HEK293 (cell line): Measurements from ENCODE around the gene TRAF3.

ENCODE experiments used
- CTCF ChIA-PET: fragments of 350-600 bp; formaldehyde crosslinking; extraction: SDS; loops from one replicate; lab custom pipeline; 2021; ENCODE audit warnings: antibody characterized with exemption; lab: Yijun Ruan, JAX
- POLR2A ChIA-PET: fragments of 300-600 bp; formaldehyde crosslinking; extraction: SDS; loops from one replicate; lab custom pipeline; 2020; ENCODE audit warnings: antibody characterized with exemption, inconsistent platforms; lab: Yijun Ruan, JAX
- H3K27ac ChIP-seq: fragments of 200-500 bp; sonication (Bioruptor generic); 2 replicates; pipeline ENCODE4 v1.5.1; 2014; ENCODE audit warnings: low read depth, low read length, control low read depth, inconsistent platforms; ENCODE audit errors: extremely low read depth
- H3K36me3 ChIP-seq, 2 experiments: fragments of 200-500 bp in 1 of 2; sonication (Bioruptor generic) in 1 of 2; 1 replicate in 1 of 2; 2 replicates in 1 of 2; pipeline ENCODE4 v1.5.1; 2014 to 2017; ENCODE audit warnings: inconsistent platforms in 2 of 2, low read length in 2 of 2; ENCODE audit not compliant: control insufficient read depth in 2 of 2, insufficient read depth in 1 of 2
- H3K4me1 ChIP-seq: fragments of 200-500 bp; sonication (Bioruptor generic); 2 replicates; pipeline ENCODE4 v1.5.1; 2014; ENCODE audit warnings: mild to moderate bottlenecking, low read length, inconsistent platforms; ENCODE audit not compliant: control insufficient read depth, insufficient read depth
- H3K4me3 ChIP-seq: 2 replicates; pipeline ENCODE4 v1.5.1; 2011; ENCODE audit warnings: low read depth, mild to moderate bottlenecking, control low read depth, low read length, moderate library complexity
- H3K9me3 ChIP-seq: fragments of 200-500 bp; sonication (Bioruptor generic); 2 replicates; pipeline ENCODE4 v1.5.1; 2014; ENCODE audit warnings: low read depth, low read length, inconsistent platforms; ENCODE audit not compliant: control insufficient read depth, insufficient read depth
- HOXD13 ChIP-seq: sonication (generic); formaldehyde crosslinking; IDR thresholded peaks from 2 replicates; pipeline ENCODE4 v1.8.0; 2022; ENCODE audit warnings: missing genetic modification reagents, borderline replicate concordance
- MEIS1 ChIP-seq: sonication (generic); formaldehyde crosslinking; IDR thresholded peaks from 2 replicates; pipeline ENCODE4 v1.8.1; 2022; ENCODE audit warnings: missing genetic modification reagents, mild to moderate bottlenecking, borderline replicate concordance
- ZEB2 ChIP-seq: fragments of 450-650 bp; formaldehyde crosslinking; IDR thresholded peaks from 2 replicates; pipeline ENCODE4 v1.5.1; 2016; ENCODE audit warnings: missing biosample characterization, missing genetic modification characterization
- ZFP37 ChIP-seq: fragments of 450-650 bp; formaldehyde crosslinking; IDR thresholded peaks from 2 replicates; pipeline ENCODE4 v1.5.1; 2016; ENCODE audit warnings: missing biosample characterization, missing genetic modification characterization
- ZNF16 ChIP-seq: fragments of 450-650 bp; formaldehyde crosslinking; IDR thresholded peaks from 2 replicates; pipeline ENCODE4 v1.5.1; 2016; ENCODE audit warnings: low read depth, missing biosample characterization, missing genetic modification characterization
- ZNF19 ChIP-seq: fragments of 450-650 bp; formaldehyde crosslinking; IDR thresholded peaks from 2 replicates; pipeline ENCODE4; 2016; ENCODE audit warnings: missing biosample characterization, missing genetic modification characterization, low read depth
- ZNF223 ChIP-seq: fragments of 450-650 bp; formaldehyde crosslinking; IDR thresholded peaks from 2 replicates; pipeline ENCODE4 v1.5.1; 2016; ENCODE audit warnings: missing biosample characterization, missing genetic modification characterization
- ZNF354C ChIP-seq: fragments of 450-650 bp; formaldehyde crosslinking; IDR thresholded peaks from 2 replicates; pipeline ENCODE4 v1.5.1; 2016; ENCODE audit warnings: missing biosample characterization, missing genetic modification characterization, low read depth, borderline replicate concordance
- ZNF596 ChIP-seq: fragments of 450-650 bp; IDR thresholded peaks from 2 replicates; pipeline ENCODE4 v1.5.0; 2018; ENCODE audit warnings: missing biosample characterization, mild to moderate bottlenecking, missing genetic modification characterization, moderate library complexity
- ZNF610 ChIP-seq: fragments of 450-650 bp; formaldehyde crosslinking; IDR thresholded peaks from 2 replicates; pipeline ENCODE4 v1.5.1; 2016; ENCODE audit warnings: missing biosample characterization, missing genetic modification characterization, borderline replicate concordance
- ZNF664 ChIP-seq: fragments of 450-650 bp; formaldehyde crosslinking; IDR thresholded peaks from 2 replicates; pipeline ENCODE4 v1.5.1; 2016; ENCODE audit warnings: missing biosample characterization, missing genetic modification characterization
- ZNF677 ChIP-seq: fragments of 450-650 bp; IDR thresholded peaks from 2 replicates; pipeline ENCODE4 v1.5.0; 2018; ENCODE audit warnings: missing biosample characterization, mild to moderate bottlenecking, missing genetic modification characterization, moderate library complexity
- ZNF785 ChIP-seq: fragments of 450-650 bp; formaldehyde crosslinking; IDR thresholded peaks from 2 replicates; pipeline ENCODE4 v1.5.1; 2016; ENCODE audit warnings: missing biosample characterization, missing genetic modification characterization
- ZNF830 ChIP-seq: fragments of 450-650 bp; IDR thresholded peaks from 2 replicates; pipeline ENCODE4 v1.5.0; 2018; ENCODE audit warnings: missing biosample characterization, missing genetic modification characterization, low read depth, mild to moderate bottlenecking, moderate library complexity
- ZSCAN23 ChIP-seq: fragments of 450-650 bp; formaldehyde crosslinking; IDR thresholded peaks from 2 replicates; pipeline ENCODE4 v1.5.1; 2016; ENCODE audit warnings: missing biosample characterization, missing genetic modification characterization
- TF ChIP-seq, protein P1 (sequence below): fragments of 450-650 bp; formaldehyde crosslinking; conservative IDR thresholded peaks from 2 replicates; pipeline ENCODE4 v1.5.1; 2016; ENCODE audit warnings: low read depth, missing biosample characterization, missing genetic modification characterization
- TF ChIP-seq, protein P2 (sequence below): fragments of 450-650 bp; formaldehyde crosslinking; IDR thresholded peaks from 2 replicates; pipeline ENCODE4; 2016; ENCODE audit warnings: missing biosample characterization, missing genetic modification characterization
- TF ChIP-seq, protein P3 (sequence below): fragments of 450-650 bp; formaldehyde crosslinking; IDR thresholded peaks from 2 replicates; pipeline ENCODE4 v1.5.1; 2017; ENCODE audit warnings: missing biosample characterization, mild to moderate bottlenecking, missing genetic modification characterization, moderate library complexity
- TF ChIP-seq, protein P4 (sequence below): fragments of 450-650 bp; formaldehyde crosslinking; IDR thresholded peaks from 2 replicates; pipeline ENCODE4 v1.5.1; 2016; ENCODE audit warnings: missing biosample characterization, missing genetic modification characterization
- TF ChIP-seq, protein P5 (sequence below): fragments of 450-650 bp; formaldehyde crosslinking; IDR thresholded peaks from 2 replicates; pipeline ENCODE4 v1.5.1; 2016; ENCODE audit warnings: missing biosample characterization, missing genetic modification characterization
- TF ChIP-seq, protein P6 (sequence below): fragments of 450-650 bp; formaldehyde crosslinking; IDR thresholded peaks from 2 replicates; pipeline ENCODE4 v1.5.1; 2016; ENCODE audit warnings: missing biosample characterization, missing genetic modification characterization

TRAF3 gene

DNA sequence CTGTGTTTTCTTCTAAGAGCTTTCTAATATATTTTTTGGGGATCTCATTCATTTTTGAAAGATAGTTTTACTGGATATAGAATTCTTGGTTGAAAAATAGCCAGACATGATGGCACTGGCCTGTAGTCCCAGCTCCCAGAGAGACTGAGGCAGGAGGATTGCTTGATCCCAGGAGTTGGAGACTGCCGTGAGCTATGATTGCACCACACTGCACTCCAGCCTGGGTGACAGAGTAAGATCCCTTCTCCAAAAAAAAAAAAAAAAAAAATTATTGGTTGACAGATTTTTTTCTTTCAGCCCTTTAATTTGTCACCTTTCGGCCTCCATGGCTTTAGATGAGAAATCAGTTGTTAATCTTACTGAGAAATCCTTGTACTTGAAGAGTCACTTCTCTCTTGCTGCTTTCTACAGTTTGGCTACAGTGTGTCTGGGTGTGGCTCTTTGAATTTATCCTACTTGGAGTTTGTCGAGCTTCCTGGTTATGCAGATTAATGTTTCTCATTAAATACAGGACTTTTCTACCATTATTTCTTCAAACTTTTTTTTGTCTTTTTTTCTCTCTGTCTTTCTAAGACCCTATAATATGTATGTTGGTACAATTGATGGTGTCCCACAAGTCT is 85.0 kb downstream of the TRAF3 start (continued):
- TF ChIP-seq, protein P1, sequence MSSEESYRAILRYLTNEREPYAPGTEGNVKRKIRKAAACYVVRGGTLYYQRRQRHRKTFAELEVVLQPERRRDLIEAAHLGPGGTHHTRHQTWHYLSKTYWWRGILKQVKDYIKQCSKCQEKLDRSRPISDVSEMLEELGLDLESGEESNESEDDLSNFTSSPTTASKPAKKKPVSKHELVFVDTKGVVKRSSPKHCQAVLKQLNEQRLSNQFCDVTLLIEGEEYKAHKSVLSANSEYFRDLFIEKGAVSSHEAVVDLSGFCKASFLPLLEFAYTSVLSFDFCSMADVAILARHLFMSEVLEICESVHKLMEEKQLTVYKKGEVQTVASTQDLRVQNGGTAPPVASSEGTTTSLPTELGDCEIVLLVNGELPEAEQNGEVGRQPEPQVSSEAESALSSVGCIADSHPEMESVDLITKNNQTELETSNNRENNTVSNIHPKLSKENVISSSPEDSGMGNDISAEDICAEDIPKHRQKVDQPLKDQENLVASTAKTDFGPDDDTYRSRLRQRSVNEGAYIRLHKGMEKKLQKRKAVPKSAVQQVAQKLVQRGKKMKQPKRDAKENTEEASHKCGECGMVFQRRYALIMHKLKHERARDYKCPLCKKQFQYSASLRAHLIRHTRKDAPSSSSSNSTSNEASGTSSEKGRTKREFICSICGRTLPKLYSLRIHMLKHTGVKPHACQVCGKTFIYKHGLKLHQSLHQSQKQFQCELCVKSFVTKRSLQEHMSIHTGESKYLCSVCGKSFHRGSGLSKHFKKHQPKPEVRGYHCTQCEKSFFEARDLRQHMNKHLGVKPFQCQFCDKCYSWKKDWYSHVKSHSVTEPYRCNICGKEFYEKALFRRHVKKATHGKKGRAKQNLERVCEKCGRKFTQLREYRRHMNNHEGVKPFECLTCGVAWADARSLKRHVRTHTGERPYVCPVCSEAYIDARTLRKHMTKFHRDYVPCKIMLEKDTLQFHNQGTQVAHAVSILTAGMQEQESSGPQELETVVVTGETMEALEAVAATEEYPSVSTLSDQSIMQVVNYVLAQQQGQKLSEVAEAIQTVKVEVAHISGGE (tag by site-specific recombination): no peak
- TF ChIP-seq, protein P2, sequence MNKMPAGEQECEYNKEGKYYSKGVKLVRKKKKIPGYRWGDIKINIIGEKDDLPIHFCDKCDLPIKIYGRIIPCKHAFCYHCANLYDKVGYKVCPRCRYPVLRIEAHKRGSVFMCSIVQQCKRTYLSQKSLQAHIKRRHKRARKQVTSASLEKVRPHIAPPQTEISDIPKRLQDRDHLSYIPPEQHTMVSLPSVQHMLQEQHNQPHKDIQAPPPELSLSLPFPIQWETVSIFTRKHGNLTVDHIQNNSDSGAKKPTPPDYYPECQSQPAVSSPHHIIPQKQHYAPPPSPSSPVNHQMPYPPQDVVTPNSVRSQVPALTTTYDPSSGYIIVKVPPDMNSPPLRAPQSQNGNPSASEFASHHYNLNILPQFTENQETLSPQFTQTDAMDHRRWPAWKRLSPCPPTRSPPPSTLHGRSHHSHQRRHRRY (tag by site-specific recombination): no peak
- TF ChIP-seq ZSCAN23: no peak
- no peak for TF ChIP-seq ZNF19 (tag by site-specific recombination)
- TF ChIP-seq, protein P3, sequence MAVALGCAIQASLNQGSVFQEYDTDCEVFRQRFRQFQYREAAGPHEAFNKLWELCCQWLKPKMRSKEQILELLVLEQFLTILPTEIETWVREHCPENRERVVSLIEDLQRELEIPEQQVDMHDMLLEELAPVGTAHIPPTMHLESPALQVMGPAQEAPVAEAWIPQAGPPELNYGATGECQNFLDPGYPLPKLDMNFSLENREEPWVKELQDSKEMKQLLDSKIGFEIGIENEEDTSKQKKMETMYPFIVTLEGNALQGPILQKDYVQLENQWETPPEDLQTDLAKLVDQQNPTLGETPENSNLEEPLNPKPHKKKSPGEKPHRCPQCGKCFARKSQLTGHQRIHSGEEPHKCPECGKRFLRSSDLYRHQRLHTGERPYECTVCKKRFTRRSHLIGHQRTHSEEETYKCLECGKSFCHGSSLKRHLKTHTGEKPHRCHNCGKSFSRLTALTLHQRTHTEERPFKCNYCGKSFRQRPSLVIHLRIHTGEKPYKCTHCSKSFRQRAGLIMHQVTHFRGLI: no peak
- TF ChIP-seq ZNF223: no peak
- no peak for TF ChIP-seq ZEB2 (tag by site-specific recombination)
- TF ChIP-seq, all 188 proteins: peak for 0

DNA sequence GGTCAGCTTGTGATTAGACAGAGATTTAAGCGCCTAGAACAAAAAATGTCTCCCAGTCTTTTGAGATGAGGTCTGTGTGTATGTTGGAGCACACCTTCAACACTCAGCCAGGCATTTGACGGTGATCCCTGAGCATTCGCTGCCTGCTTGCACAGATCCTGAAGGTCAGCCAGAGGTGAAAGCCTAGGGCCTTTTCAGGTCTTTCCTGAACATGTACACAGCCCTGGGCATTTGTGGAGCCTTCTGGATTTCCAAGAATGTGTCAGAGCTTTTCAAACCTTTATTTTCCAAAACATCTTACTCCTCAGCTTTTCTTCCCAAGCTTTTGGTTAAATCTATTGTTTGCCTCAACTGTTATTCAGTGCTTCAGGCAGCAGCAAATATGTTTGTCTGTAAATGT is 86.1 kb downstream of the TRAF3 start:
- TF ChIP-seq, protein P4, sequence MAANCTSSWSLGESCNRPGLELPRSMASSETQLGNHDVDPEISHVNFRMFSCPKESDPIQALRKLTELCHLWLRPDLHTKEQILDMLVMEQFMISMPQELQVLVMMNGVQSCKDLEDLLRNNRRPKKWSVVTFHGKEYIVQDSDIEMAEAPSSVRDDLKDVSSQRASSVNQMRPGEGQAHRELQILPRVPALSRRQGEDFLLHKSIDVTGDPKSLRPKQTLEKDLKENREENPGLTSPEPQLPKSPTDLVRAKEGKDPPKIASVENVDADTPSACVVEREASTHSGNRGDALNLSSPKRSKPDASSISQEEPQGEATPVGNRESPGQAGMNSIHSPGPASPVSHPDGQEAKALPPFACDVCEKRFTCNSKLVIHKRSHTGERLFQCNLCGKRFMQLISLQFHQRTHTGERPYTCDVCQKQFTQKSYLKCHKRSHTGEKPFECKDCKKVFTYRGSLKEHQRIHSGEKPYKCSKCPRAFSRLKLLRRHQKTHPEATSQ (tag by site-specific recombination): no peak
- TF ChIP-seq MEIS1 (CRISPR knock-in tag) (no peak), ZNF354C (tag by site-specific recombination) (no peak), ZNF16 (no peak), ZNF19 (tag by site-specific recombination) (no peak), ZNF596 (no peak), ZNF785 (tag by site-specific recombination) (no peak), ZFP37 (tag by site-specific recombination) (no peak), ZNF830 (tag by site-specific recombination) (no peak), HOXD13 (CRISPR knock-in tag) (no peak), ZNF664 (tag by site-specific recombination) (no peak), ZNF610 (tag by site-specific recombination) (no peak), ZNF677 (tag by site-specific recombination) (no peak)
- TF ChIP-seq, protein P5, sequence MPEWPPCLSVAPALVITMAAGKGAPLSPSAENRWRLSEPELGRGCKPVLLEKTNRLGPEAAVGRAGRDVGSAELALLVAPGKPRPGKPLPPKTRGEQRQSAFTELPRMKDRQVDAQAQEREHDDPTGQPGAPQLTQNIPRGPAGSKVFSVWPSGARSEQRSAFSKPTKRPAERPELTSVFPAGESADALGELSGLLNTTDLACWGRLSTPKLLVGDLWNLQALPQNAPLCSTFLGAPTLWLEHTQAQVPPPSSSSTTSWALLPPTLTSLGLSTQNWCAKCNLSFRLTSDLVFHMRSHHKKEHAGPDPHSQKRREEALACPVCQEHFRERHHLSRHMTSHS: no peak
- TF ChIP-seq, protein P6, sequence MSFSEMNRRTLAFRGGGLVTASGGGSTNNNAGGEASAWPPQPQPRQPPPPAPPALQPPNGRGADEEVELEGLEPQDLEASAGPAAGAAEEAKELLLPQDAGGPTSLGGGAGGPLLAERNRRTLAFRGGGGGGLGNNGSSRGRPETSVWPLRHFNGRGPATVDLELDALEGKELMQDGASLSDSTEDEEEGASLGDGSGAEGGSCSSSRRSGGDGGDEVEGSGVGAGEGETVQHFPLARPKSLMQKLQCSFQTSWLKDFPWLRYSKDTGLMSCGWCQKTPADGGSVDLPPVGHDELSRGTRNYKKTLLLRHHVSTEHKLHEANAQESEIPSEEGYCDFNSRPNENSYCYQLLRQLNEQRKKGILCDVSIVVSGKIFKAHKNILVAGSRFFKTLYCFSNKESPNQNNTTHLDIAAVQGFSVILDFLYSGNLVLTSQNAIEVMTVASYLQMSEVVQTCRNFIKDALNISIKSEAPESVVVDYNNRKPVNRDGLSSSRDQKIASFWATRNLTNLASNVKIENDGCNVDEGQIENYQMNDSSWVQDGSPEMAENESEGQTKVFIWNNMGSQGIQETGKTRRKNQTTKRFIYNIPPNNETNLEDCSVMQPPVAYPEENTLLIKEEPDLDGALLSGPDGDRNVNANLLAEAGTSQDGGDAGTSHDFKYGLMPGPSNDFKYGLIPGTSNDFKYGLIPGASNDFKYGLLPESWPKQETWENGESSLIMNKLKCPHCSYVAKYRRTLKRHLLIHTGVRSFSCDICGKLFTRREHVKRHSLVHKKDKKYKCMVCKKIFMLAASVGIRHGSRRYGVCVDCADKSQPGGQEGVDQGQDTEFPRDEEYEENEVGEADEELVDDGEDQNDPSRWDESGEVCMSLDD (tag by site-specific recombination): no peak
- Histone ChIP-seq H3K4me3 (no peak overlapping the region), H3K36me3 (peaks cover 3 to 10% of the 10 kb centered on the region in 2 experiments; a peak in 2 of 3 replicates), H3K9me3 (no peaks in the 10 kb centered on the region), H3K4me1 (no peaks in the 10 kb centered on the region), H3K27ac (0 out of 2 replicates have a peak overlapping the region, but pooled peaks have one; percentile 1)
- ChIA-PET CTCF (no interaction called here), POLR2A (no interaction called here)
